Smooth muscle cell (in vitro differentiated cells): ENCODE data around the gene CPNE4. TPM values are rescaled to one million over a fixed set of nuclear protein-coding genes. Genes with fewer than 3 reads are reported as not detected.

ENCODE experiments used
- DNase-seq: peaks from one replicate; lab custom pipeline; 2025; ENCODE audit not compliant: unreplicated experiment; lab: John Stamatoyannopoulos, UW
- H2AFZ ChIP-seq: fragments of 200-600 bp; sonication (generic); 2 replicates; pipeline ENCODE4 v1.6.0; 2016; ENCODE audit warnings: antibody characterized with exemption, low read depth, mild to moderate bottlenecking
- H3F3A ChIP-seq: fragments of 200-600 bp; sonication (generic); 2 replicates; pipeline ENCODE4 v1.6.0; 2017; ENCODE audit warnings: antibody characterized with exemption, low read depth
- H3K27ac ChIP-seq: fragments of 200-600 bp; sonication (generic); 2 replicates; pipeline ENCODE4 v1.5.1; 2016; ENCODE audit warnings: low read depth, mild to moderate bottlenecking
- H3K27me3 ChIP-seq: fragments of 200-600 bp; sonication (generic); 2 replicates; pipeline ENCODE4 v1.6.1; 2016; ENCODE audit warnings: low read depth, mild to moderate bottlenecking
- H3K36me3 ChIP-seq: fragments of 200-600 bp; sonication (generic); 2 replicates; pipeline ENCODE4 v1.5.1; 2016; ENCODE audit warnings: low read depth
- H3K4me1 ChIP-seq: fragments of 200-600 bp; sonication (generic); 2 replicates; pipeline ENCODE4 v1.5.1; 2016; ENCODE audit warnings: low read depth
- H3K4me2 ChIP-seq: fragments of 200-600 bp; sonication (generic); 2 replicates; pipeline ENCODE4 v1.6.0; 2016; ENCODE audit warnings: mild to moderate bottlenecking
- H3K4me3 ChIP-seq: fragments of 200-600 bp; sonication (generic); 2 replicates; pipeline ENCODE4 v1.5.1; 2016; ENCODE audit warnings: mild to moderate bottlenecking
- H3K79me2 ChIP-seq: fragments of 200-600 bp; sonication (generic); 2 replicates; pipeline ENCODE4 v1.6.0; 2016; ENCODE audit warnings: low read depth, mild to moderate bottlenecking
- H3K9ac ChIP-seq: fragments of 200-600 bp; sonication (generic); 2 replicates; pipeline ENCODE4 v1.6.0; 2016; ENCODE audit warnings: low read depth
- H3K9me3 ChIP-seq: fragments of 200-600 bp; sonication (generic); replicated peaks from 2 replicates; pipeline ENCODE4 v1.5.1; 2016; ENCODE audit warnings: low read depth
- H4K20me1 ChIP-seq: fragments of 200-600 bp; sonication (generic); 2 replicates; pipeline ENCODE4 v1.6.0; 2016; ENCODE audit warnings: low read depth
- WGBS: methylation state at CpG from one replicate; pipeline ENCODE4 v1.1.7; 2016; ENCODE audit warnings: low lambda C conversion rate; 5-methylcytosine and 5-hydroxymethylcytosine counted together
- polyA plus RNA-seq: library from polyadenylated mRNA; unstranded; fragments of >200 nt; fragmentation: Nextera tagmentation; extraction: Ambion mirVana; gene quantifications from 2 replicates; pipeline ENCODE4 v1.2.1, GENCODE V29; 2016
- total RNA-seq: library from RNA; depleted of rRNA; stranded (reverse); fragments of >200 nt; gene quantifications from 2 replicates; pipeline ENCODE4 v1.2.3, GENCODE V29; 2014
- TF ChIP-seq, protein P1 (sequence below): fragments of 200-600 bp; sonication (generic); IDR thresholded peaks from 2 replicates; pipeline ENCODE4 v1.5.1; 2017; ENCODE audit warnings: borderline replicate concordance, mild to moderate bottlenecking, antibody characterized with exemption; ENCODE audit not compliant: insufficient read depth, poor library complexity, severe bottlenecking

Gene CPNE4
- total and polyA plus RNA-seq, 2 experiments from 2014 or later, result 0.05 to 1.6 TPM

DNA sequence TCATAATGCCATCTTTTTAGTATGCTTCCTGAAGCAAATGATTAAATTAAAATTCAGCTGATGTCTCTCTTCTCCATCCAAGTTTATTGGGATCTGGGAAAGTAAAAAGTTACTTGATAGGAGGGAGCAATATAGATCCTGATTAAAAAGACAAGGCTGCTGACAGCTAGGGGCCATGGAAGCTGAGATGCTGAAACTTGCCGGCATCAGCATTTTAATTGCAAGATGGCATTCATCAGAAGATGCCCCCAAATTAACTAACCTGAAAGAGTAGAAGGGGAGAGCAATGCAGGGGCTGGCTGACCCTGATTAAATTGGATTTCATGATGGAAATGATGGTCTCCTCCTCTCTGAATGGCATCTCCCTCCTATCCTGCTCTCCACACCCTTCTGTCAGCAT is 31.1 kb downstream of the CPNE4 start:
- 88% methylated on average over 1 of the region's 1 CpG for WGBS

DNA sequence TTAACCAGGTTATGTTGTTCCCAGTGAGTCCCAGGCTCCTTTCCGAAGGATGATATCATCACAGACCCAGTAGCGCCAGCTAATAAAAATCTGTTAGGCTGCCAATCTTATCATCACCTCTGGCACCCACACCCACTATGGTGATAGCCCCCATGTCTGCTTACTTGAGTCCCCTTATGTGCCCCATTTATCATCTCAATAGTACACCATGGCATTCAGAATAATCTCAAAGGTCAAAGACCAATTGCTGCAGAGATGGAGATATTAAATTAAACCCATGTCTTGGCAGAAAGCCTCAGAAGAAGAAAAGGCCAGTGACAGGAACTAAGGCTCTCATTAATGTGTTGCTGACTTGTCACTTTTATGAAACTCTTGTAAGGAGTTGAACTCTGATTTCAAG is 32.8 kb downstream of the CPNE4 start:
- Histone ChIP-seq H3K27ac (no peak overlapping the region), H3K4me2 (no peak overlapping the region), H3K9ac (no peak overlapping the region), H3F3A (no peaks in the 10 kb centered on the region), H3K79me2 (no peaks in the 10 kb centered on the region), H2AFZ (no peak overlapping the region), H3K4me3 (no peak overlapping the region), H3K4me1 (no peaks in the 10 kb centered on the region), H3K36me3 (no peaks in the 10 kb centered on the region), H3K27me3 (peaks cover 7% of the 10 kb centered on the region), H3K9me3 (no peaks in the 10 kb centered on the region), H4K20me1 (no peaks in the 10 kb centered on the region)
- DNase-seq, result no peak
- WGBS, result 55% methylated on average over 2 of the region's 2 CpGs
- TF ChIP-seq, protein P1, sequence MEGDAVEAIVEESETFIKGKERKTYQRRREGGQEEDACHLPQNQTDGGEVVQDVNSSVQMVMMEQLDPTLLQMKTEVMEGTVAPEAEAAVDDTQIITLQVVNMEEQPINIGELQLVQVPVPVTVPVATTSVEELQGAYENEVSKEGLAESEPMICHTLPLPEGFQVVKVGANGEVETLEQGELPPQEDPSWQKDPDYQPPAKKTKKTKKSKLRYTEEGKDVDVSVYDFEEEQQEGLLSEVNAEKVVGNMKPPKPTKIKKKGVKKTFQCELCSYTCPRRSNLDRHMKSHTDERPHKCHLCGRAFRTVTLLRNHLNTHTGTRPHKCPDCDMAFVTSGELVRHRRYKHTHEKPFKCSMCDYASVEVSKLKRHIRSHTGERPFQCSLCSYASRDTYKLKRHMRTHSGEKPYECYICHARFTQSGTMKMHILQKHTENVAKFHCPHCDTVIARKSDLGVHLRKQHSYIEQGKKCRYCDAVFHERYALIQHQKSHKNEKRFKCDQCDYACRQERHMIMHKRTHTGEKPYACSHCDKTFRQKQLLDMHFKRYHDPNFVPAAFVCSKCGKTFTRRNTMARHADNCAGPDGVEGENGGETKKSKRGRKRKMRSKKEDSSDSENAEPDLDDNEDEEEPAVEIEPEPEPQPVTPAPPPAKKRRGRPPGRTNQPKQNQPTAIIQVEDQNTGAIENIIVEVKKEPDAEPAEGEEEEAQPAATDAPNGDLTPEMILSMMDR, result no peak

More for the DNA sequence above, 31.1 kb downstream of the CPNE4 start:
- Histone ChIP-seq H3K4me2 (no peak overlapping the region), H3F3A (no peaks in the 10 kb centered on the region), H3K9ac (no peak overlapping the region), H3K79me2 (no peaks in the 10 kb centered on the region), H3K9me3 (no peaks in the 10 kb centered on the region), H3K36me3 (no peaks in the 10 kb centered on the region), H3K27ac (no peak overlapping the region), H4K20me1 (no peaks in the 10 kb centered on the region), H3K4me1 (no peaks in the 10 kb centered on the region), H3K4me3 (no peak overlapping the region), H2AFZ (no peak overlapping the region), H3K27me3 (peaks cover 3% of the 10 kb centered on the region)
- no peak for DNase-seq
- TF ChIP-seq, protein P1, result no peak

GRCh38 chr3:132001036-132001435 is 33.8 kb downstream of the CPNE4 start:
- Histone ChIP-seq H2AFZ (no peak overlapping the region), H3F3A (no peaks in the 10 kb centered on the region), H3K27ac (no peak overlapping the region), H3K9ac (no peak overlapping the region), H3K36me3 (no peaks in the 10 kb centered on the region), H3K79me2 (no peaks in the 10 kb centered on the region), H3K9me3 (no peaks in the 10 kb centered on the region), H3K4me1 (no peaks in the 10 kb centered on the region), H3K4me3 (no peak overlapping the region), H4K20me1 (no peaks in the 10 kb centered on the region), H3K4me2 (no peak overlapping the region), H3K27me3 (peaks cover 7% of the 10 kb centered on the region)
- no peak for DNase-seq
- 97% methylated on average over 1 of the region's 1 CpG for WGBS
- TF ChIP-seq, protein P1, result no peak

GRCh38 chr3:131998027-131998426 is 36.8 kb downstream of the CPNE4 start:
- Histone ChIP-seq H3F3A (no peaks in the 10 kb centered on the region), H3K4me3 (no peak overlapping the region), H3K9me3 (no peaks in the 10 kb centered on the region), H2AFZ (no peak overlapping the region), H3K36me3 (no peaks in the 10 kb centered on the region), H3K4me1 (no peaks in the 10 kb centered on the region), H3K27me3 (peaks cover 7% of the 10 kb centered on the region), H3K9ac (no peak overlapping the region), H3K27ac (no peak overlapping the region), H3K4me2 (no peak overlapping the region), H3K79me2 (no peaks in the 10 kb centered on the region), H4K20me1 (no peaks in the 10 kb centered on the region)
- TF ChIP-seq, protein P1, result no peak
- 22% methylated on average over 1 of the region's 1 CpG for WGBS
- no peak for DNase-seq
